Central memory CD8-positive, alpha-beta T cell (primary cell): ENCODE data around the gene KIF18A.

Experiments
- ATAC-seq: fragments of 150-1000 bp; cut with Tn5 transposase; replicated peaks from 2 replicates; pipeline ENCODE4 v1.10.0; 2022; ENCODE audit warnings: mild to moderate bottlenecking, moderate FRiP score, moderate number of reproducible peaks; ENCODE audit not compliant: poor library complexity, severe bottlenecking; ENCODE audit errors: extremely low read depth
- DNase-seq, 2 donors: peaks; one replicate each; pipeline ENCODE4 v3.0.0; 2021; ENCODE audit warnings: low spot score in 2 of 2
- H3K27ac Mint-ChIP-seq: one replicate; pipeline ENCODE4 v1.8.0; 2022; ENCODE audit warnings: low read depth, mild to moderate bottlenecking, moderate library complexity, mixed read lengths
- H3K27me3 Mint-ChIP-seq: one replicate; pipeline ENCODE4 v1.8.0; 2022; ENCODE audit warnings: mixed read lengths
- H3K36me3 Mint-ChIP-seq: one replicate; pipeline ENCODE4 v1.8.0; 2022; ENCODE audit warnings: mild to moderate bottlenecking, moderate library complexity, mixed read lengths; ENCODE audit not compliant: insufficient read depth
- H3K4me1 Mint-ChIP-seq: one replicate; pipeline ENCODE4 v1.8.0; 2022; ENCODE audit warnings: mixed read lengths
- H3K4me3 Mint-ChIP-seq: one replicate; pipeline ENCODE4 v1.8.0; 2022; ENCODE audit warnings: mild to moderate bottlenecking, moderate library complexity, mixed read lengths
- H3K9me3 Mint-ChIP-seq: one replicate; pipeline ENCODE4 v1.8.0; 2022; ENCODE audit warnings: mixed read lengths

The KIF18A gene

DNA sequence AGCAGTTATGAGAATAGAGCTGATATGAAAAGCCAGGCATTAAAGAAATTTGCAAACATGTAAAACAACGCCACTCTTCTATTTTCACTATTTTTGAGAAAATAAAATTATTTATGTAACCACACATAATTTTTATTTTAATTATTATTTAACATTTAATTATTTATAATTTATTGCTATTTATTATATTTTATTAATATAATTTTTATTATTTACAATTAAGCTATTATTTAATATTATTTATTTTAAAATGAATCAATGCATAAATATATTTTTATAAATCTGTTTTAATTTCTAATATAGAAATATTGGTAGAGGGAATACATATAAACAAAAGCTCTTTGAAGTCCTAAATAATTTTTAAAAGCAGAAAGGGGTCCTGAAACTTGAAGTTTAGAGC lies 36.7 kb downstream of the KIF18A start:
- ATAC-seq: no peak

DNA sequence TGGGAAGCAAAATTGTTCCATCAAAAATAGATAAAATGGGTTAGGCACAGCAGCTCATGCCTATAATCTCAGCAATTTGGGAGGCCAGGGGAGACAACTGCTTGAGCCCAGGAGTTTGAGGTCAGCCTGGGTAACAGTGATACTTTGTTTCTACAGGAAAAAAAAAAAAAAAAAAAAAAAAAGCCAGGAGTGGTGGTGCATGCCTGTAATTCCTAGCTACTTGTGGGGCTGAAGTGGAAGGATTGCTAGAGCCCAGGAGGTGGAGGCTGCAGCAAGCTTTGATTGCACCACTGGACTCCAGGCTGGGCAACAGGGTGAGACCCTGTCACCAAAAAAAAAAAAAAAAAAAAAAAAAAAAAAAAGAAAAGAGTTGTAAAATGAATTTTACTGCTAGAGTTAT lies 49.6 kb downstream of the KIF18A start:
- Mint-ChIP-seq H3K36me3 (no peaks in the 10 kb centered on the region), H3K4me3 (no peak overlapping the region), H3K27ac (no peak overlapping the region), H3K27me3 (no peaks in the 10 kb centered on the region), H3K4me1 (no peaks in the 10 kb centered on the region), H3K9me3 (no peaks in the 10 kb centered on the region)
- ATAC-seq (no peak), DNase-seq (no peak)

More for the DNA sequence above, 36.7 kb downstream of the KIF18A start:
- Mint-ChIP-seq H3K9me3 (no peaks in the 10 kb centered on the region), H3K27me3 (no peaks in the 10 kb centered on the region), H3K4me1 (peaks cover 5% of the 10 kb centered on the region), H3K36me3 (peaks cover 2% of the 10 kb centered on the region), H3K27ac (no peak overlapping the region), H3K4me3 (no peak overlapping the region)
- no peak for DNase-seq

DNA sequence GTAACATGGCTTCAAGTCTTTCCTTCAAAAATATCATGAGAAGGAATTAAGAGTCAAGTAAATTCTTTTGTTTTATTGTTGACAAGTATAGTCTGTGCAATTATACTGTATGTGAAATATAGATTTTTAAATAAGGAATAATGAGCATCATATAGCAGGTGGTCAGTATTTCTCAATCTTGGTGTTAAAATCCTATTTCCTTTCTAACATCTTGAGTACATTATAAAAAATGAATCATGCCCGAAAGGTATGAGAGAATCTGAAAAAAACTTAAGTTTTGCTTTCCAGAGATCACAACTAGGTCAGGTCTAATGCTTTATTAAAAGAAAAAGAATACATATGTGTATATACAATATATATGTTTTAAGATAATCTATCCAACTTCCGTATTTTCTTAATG lies 53.1 kb downstream of the KIF18A start:
- no peak overlapping the region for H3K4me3 Mint-ChIP-seq
- no peak for ATAC-seq
- no peaks in the 10 kb centered on the region for H3K36me3 Mint-ChIP-seq
- H3K27me3 Mint-ChIP-seq: no peaks in the 10 kb centered on the region
- H3K4me1 Mint-ChIP-seq: no peaks in the 10 kb centered on the region
- no peaks in the 10 kb centered on the region for H3K9me3 Mint-ChIP-seq
- no peak overlapping the region for H3K27ac Mint-ChIP-seq
- DNase-seq: no peak

DNA sequence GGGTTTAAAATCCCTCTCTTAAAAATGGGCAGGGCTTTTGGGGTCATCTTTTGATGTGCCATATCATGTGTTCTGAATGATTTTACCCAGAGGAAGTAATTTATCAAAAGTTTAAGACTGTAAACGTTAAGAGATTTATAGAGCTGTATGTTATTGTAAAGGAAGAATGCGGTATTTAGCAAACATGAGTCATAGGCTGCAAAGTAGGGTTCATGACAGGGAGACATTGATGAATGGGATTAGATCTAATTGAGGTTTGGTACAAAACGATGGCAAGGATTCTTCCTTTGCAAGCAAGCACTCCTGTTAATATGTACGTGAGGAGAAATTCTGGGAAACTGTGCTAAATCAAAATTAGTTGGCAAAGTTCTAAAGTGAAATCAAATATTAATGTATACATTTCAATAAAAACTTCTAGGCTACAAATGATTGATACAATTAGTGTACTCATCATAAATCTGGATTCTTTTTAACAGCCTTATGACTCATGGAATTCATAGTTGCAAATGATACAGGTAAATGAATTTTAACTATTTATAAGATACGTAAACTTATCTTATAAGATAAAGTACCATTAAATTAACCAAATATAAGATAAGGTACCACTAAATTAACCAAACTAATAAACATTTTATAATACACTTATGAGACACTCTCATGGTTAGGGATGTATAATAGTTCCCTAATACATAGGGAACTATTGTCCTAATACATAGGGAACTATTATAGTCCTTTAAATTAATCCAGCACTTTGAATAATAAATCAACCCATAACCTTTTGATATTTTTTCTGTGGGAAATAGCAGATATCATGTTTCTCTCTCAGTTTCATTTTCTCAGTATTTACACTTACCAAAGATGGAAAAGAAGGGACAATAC lies 58.4 kb downstream of the KIF18A start:
- Mint-ChIP-seq H3K27ac (no peak overlapping the region), H3K9me3 (no peaks in the 10 kb centered on the region), H3K36me3 (no peaks in the 10 kb centered on the region), H3K4me1 (no peaks in the 10 kb centered on the region), H3K27me3 (no peaks in the 10 kb centered on the region), H3K4me3 (no peak overlapping the region)
- DNase-seq (no peak), ATAC-seq (no peak)

DNA sequence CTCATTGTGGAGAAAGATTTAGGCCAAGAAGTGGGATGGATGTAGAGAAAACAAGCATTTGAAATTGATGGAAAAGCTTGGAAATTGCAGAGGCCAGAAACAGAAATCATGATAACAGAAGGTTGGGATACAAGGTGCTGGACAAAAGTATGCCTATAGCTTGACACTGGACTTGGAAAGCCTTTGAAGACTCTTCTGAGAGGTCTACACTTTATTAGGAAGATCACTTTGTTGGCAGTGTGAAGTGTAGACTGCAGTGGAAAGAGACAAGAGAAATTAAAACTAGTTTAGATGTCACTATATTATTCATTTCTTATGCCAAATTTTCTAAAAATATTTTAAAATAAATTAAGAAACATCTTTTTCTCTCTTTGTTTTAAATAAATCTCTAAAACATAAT lies 59.1 kb downstream of the KIF18A start:
- Mint-ChIP-seq H3K4me3 (no peak overlapping the region), H3K9me3 (no peaks in the 10 kb centered on the region), H3K36me3 (no peaks in the 10 kb centered on the region), H3K27me3 (no peaks in the 10 kb centered on the region), H3K4me1 (no peaks in the 10 kb centered on the region), H3K27ac (no peak overlapping the region)
- no peak for ATAC-seq
- no peak for DNase-seq

DNA sequence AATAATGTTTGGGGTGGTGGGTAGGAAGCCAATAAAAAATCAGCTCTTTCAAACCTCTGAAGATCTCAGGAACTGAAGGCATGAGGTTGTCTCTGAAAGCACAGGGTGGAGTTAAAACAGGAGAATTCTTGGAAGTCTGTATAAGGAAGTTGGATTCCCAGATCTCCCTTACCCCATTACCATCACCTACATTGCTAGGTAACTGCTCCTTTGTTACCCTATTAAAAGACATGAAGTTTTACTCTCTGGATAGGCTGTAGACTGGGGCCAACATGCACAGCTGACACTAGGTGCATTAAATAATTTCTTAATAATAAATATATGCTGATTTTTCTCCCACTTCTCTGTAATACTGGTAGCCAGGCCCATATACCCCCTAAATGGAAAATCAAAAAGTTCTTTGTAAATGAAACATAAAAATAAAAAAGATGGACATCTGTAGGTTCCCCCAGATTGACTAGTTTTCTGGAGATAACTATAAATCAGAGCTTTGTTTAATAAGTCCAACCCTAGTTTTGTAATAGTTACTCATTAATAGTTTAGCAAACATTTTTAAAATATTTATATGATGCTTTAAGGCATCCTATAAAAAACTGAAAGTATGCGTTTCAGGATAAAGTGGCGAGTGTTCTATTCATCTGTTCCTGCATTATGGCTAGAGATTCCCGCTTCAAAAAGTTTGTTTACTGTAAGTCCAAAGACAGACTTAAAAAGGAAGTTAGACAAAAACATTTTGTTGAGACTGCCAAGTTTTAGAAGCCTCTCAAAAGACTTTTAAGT lies 63.8 kb downstream of the KIF18A start:
- Mint-ChIP-seq H3K4me1 (no peaks in the 10 kb centered on the region), H3K4me3 (no peak overlapping the region), H3K27me3 (no peaks in the 10 kb centered on the region), H3K9me3 (no peaks in the 10 kb centered on the region), H3K36me3 (no peaks in the 10 kb centered on the region), H3K27ac (no peak overlapping the region)
- no peak for DNase-seq
- no peak for ATAC-seq

DNA sequence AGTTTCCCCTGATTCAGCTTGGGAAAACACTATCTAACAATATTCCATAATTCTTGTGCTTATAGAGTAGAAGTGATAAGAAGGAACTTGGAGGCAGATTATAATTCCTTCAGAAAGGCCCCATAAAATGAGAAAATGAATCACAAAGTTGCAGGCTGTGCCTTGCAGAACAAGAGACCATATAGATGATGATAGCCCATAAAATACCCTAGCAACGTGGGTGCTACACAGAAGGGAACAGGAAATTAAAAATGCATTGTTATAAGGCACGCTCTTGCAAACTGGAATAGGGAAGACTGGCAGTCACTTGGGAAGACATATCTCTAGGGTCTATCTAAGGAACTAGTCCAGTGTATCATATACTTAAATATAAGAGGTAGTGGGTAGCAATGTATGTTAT lies 67.6 kb downstream of the KIF18A start:
- Mint-ChIP-seq H3K9me3 (no peaks in the 10 kb centered on the region), H3K36me3 (no peaks in the 10 kb centered on the region), H3K4me1 (no peaks in the 10 kb centered on the region), H3K27me3 (no peaks in the 10 kb centered on the region), H3K4me3 (no peak overlapping the region), H3K27ac (no peak overlapping the region)
- no peak for ATAC-seq
- no peak for DNase-seq

DNA sequence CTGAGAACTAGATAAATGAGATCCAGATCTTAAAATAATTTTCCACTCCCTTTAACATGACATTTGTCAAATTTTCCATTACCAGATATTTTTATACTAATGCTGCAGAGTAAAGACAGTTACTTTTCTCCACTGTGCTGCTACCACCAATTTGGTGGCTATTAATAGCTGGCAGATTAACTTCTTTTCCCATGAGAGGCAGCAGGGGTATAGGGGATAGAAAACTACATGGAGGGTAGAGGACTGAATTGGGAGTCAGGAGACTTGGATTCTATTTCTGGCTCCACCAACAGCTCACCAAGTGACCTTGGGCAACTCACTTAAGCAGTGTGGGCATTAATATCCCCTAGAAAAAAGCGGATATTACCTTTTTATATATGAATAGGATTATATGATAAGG lies 69.2 kb downstream of the KIF18A start:
- Mint-ChIP-seq H3K36me3 (no peaks in the 10 kb centered on the region), H3K27ac (no peak overlapping the region), H3K27me3 (no peaks in the 10 kb centered on the region), H3K4me3 (no peak overlapping the region), H3K4me1 (no peaks in the 10 kb centered on the region), H3K9me3 (no peaks in the 10 kb centered on the region)
- DNase-seq (no peak), ATAC-seq (no peak)

DNA sequence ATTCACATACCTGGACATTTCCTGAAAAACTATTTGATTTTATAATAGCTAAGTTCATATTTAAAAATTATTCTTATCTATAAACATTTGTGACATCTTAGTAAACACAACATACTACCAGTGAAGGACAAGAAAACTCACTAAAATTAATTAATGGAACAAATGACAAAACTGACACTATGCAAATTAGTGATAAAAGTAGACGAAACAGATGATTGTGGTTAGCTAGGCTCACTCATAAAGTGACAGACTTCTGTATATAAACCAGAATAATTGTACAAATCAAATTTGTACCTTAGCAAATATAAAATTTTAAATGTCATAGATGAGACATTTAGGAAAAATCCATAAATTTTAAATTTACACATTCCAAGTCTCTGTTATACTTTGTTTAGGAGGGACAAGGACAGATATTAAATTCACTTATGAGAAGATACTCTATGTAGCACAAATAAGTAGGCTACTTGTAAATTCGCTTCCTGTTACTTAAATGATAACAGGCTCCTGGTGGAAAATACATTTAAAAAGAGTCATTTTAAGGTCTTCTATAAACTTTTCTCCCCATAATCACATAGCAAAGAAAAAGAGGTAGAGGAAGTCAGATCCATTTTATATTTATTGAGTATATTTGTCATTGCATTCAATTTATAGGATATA lies 81.2 kb downstream of the KIF18A start:
- H3K27ac Mint-ChIP-seq: no peak overlapping the region
- ATAC-seq: no peak

DNA sequence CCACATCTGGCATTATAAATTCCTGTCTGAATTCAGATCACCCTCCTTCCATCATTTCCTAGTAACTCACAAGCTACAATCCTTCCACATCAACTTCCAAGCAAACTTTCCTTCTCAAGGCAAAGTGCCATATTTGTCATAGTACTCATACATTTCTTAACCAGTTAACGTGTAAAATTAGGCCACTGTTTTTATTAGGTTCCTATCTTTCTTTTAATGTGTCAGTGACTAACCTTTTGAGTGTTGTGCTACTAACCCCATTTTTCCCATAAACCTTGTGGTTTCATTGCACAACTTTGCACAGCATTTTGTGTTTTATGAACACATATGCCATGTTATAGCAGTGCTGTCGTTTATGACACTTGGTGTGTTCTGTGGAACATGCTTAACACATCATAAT lies 90.1 kb downstream of the KIF18A start:
- Mint-ChIP-seq H3K9me3 (no peaks in the 10 kb centered on the region), H3K4me3 (no peak overlapping the region), H3K27me3 (no peaks in the 10 kb centered on the region), H3K27ac (no peak overlapping the region), H3K4me1 (no peaks in the 10 kb centered on the region), H3K36me3 (no peaks in the 10 kb centered on the region)
- ATAC-seq: no peak
- no peak for DNase-seq

More for the DNA sequence above, 81.2 kb downstream of the KIF18A start:
- Mint-ChIP-seq H3K27me3 (no peaks in the 10 kb centered on the region), H3K4me3 (no peak overlapping the region), H3K4me1 (no peaks in the 10 kb centered on the region), H3K9me3 (no peaks in the 10 kb centered on the region), H3K36me3 (no peaks in the 10 kb centered on the region)
- DNase-seq: no peak

DNA sequence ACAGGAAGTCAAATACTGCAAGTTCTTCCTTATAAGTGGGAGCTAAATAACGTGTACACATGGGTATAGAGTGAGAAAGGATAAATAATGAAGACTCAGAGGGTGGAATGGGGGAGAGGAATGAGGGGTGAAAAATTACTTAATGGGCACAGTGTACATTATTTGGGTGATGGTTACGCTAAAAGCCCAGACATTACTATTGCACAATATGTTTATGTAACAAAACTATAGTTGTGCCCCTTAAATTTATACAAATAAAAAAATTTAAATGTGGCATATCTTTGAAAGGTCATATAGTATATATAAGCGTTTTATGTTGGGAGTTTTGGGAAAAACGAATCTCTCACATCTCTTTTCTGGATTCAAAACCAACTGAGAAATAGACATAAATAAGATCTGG lies 96.1 kb downstream of the KIF18A start:
- no peak overlapping the region for H3K4me3 Mint-ChIP-seq
- H3K4me1 Mint-ChIP-seq: no peaks in the 10 kb centered on the region
- no peaks in the 10 kb centered on the region for H3K27me3 Mint-ChIP-seq
- ATAC-seq (no peak), DNase-seq (no peak)
- H3K36me3 Mint-ChIP-seq: no peaks in the 10 kb centered on the region
- no peak overlapping the region for H3K27ac Mint-ChIP-seq
- H3K9me3 Mint-ChIP-seq: no peaks in the 10 kb centered on the region

DNA sequence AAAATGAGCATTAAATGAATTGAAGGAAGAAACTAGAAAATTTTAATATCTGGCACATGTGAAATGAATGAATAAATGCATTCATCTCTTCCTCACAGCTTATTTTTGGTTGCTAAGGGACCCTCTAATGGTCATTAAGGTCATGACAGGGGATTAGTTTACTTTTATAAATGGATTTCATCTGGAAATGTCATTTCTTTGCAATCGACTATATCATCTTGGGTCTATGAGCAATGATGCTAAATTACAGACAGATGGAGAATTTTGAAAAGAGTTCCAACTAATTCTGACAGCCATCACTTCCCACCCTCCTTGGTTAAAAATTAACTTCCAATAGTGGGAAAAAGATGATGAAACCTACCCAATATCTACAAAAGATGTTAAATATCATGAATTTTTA lies 98.0 kb downstream of the KIF18A start:
- Mint-ChIP-seq H3K4me3 (no peak overlapping the region), H3K27ac (no peak overlapping the region), H3K36me3 (no peaks in the 10 kb centered on the region), H3K27me3 (no peaks in the 10 kb centered on the region), H3K4me1 (no peaks in the 10 kb centered on the region), H3K9me3 (no peaks in the 10 kb centered on the region)
- DNase-seq (no peak), ATAC-seq (no peak)

DNA sequence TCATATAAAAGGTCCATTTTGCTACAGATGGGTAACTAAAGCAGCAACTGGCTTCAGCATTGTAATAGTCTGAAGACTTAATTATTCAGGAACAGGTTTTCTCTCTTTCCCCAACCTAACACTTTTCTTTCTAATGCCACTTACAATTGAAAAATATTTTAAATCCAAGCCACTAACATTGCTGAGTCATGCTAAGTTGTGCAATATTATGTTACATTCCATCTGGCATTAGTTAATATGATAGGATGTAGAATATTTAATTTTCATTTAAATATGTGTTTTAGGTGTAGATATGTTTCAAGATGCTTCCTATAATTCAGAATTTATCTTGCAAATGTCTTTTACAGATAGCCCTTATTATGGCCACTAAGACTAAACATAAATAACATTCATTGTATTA lies 98.6 kb downstream of the KIF18A start:
- no peaks in the 10 kb centered on the region for H3K36me3 Mint-ChIP-seq
- ATAC-seq (no peak), DNase-seq (no peak)
- H3K4me1 Mint-ChIP-seq: no peaks in the 10 kb centered on the region
- H3K27me3 Mint-ChIP-seq: no peaks in the 10 kb centered on the region
- no peak overlapping the region for H3K27ac Mint-ChIP-seq
- no peaks in the 10 kb centered on the region for H3K9me3 Mint-ChIP-seq
- no peak overlapping the region for H3K4me3 Mint-ChIP-seq
